Stimulated activated CD8-positive, alpha-beta memory T cell treated with anti-CD3 and anti-CD28 coated beads, Interleukin-2, amount 100 ng/mL, for 1 hour (primary cell): ENCODE results near the gene EXOC4.
"Not testable (repeated sequence)": the region's sequence is repeated elsewhere in the genome, so short reads cannot be mapped to it uniquely, and the experiment has no call there.

ENCODE experiments used
- DNase-seq, 2 donors: peaks; one replicate each; pipeline ENCODE4 v3.0.0-alpha.2; 2020; ENCODE audit warnings: low read depth in 2 of 2

Gene EXOC4

DNA sequence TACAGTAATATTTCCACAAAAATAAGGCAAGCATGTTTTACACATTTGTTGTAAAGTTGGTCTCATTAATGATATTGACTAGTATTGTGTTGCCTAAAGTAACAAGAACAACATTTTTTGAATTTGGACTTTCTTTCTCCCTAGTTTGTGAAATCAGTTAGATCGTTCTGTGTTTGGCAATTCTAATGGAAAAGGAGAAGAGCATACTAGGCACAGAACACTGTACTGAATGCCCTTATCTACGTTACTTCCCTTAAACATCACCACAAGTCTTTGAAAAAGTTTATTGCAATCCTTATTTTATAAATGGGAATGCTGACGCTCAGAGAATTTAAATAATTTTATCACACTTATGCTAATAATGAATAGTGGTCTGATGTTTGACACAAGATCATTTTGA is 372.2 kb downstream of the EXOC4 start:
- DNase-seq, result no peak

DNA sequence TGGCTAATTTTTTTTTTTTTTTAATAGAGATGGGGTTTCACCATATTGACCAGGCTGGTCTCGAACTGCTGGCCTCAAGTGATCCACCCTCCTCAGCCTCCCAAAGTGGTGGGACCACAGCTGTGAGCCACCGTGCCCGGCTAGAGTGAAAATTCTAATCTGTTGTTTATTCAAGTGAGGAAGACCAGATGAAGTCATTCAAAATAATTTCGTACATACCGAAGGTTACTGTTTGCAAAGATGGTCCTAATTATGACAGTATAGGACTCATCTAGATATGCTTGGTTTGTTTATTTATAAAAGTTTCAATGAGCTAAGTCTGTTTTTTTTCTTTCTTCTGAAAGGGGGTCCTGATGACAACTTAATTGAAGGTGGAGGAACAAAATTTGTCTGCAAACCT is 376.8 kb downstream of the EXOC4 start:
- DNase-seq, result no peak

DNA sequence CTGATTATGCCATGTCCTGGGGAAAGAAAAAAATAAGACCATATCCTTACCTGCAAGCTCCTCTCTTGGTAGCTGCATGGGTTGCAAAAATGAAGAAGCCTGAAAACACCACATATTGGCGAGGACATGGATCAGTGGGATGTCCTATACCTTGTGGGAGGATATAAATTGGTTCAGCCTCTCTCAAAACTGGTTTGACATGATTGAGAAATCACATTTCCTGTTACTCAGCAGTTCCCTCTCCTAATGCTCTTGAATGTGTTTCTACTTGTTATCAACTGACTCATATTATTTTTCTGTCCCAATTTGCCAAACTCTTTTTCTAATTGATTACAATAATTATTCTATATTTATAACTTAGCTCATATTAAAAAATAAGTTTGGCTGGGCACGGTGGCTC is 380.2 kb downstream of the EXOC4 start:
- no peak for DNase-seq

DNA sequence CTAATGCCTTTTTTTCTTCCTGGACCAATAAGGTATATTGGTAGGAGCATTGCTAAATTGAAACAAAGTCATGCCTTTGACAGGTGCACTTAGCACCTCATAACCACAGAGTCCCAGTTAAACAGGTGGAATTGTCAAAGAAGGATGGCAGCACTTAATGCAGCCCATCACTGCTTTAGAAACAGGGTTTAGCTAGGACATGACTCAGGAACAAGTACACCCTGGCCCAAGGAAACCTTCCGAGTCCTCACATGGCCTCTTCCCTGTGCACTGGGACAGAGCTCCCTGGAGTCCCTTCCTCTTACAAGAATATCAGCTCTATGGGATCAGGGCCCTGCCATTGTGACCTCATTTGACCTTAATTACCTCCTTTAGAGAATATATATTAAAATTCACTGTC is 382.7 kb downstream of the EXOC4 start:
- DNase-seq, result no peak

DNA sequence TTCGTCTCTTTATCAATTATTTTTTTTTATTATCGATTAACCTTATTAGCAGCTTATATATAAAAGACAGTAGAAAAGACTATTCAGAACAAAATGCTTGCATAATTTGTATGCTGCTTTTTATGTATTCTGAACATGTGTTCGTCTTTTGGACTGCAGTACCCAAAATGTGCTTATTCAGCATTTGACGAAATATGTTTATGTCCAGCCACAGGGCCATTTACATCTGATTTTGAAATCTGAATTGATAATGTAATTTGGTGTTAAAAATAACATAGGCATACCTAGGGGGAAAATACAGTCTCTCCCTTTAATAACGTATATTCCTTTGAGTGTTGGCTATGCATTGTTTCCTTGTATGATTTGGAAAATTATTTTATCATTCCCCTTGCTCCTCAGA is 386.0 kb downstream of the EXOC4 start:
- DNase-seq, result no peak

DNA sequence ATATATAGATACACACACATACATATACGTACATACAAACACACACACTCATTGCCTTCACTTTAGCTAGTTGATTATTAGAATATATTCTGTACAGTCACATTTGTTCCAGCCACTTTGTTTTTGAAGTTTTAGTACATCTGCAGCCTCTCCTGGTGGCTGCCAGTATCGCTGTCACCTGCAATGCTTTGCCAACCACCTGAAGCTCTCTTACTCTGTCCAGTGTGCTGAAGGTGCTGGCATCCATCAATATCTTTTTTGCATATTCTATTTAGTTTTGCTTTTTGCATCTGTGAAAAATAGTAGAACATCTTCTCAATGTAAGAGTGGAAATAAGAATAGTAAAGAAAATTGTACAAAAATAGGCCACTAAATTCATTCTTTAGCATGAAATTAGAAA is 388.6 kb downstream of the EXOC4 start:
- DNase-seq, result no peak

DNA sequence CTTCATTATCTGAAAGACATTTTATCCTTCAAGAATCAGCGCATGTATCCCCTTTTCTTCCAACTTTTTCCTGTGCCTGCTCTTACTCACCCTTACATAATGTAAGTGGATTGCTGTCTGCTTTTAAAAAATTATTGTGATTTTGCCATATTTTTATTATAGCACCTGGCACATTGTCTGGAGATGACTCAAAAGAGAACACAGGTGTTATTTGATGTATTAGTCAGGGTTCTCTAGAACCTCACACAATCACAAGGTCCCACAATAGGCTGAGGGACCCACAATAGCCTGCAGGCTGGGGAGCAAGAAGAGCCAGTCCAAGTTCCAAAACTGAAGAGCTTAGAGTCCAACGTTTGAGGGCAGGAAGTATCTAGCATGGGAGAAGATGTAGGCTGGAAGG is 390.0 kb downstream of the EXOC4 start:
- DNase-seq, result no peak

DNA sequence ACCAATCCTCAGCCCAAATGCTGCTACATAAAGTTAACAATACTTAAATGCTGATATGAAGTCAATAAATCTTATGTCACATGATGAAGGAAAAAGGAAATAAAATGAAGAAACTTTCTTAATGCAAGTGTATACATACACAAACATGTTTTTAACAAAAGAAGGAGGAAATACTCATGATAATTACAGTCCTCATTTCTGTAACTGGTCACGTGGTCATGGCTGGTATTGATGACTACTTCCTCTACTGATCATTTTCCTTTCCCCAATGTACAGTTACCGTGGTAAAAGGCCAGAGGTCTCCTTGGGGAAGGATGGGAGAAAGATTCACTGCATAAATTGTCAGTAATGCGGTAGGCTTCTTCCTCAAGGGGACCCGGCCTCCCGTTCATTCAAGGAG is 390.8 kb downstream of the EXOC4 start:
- not testable (repeated sequence) for DNase-seq

DNA sequence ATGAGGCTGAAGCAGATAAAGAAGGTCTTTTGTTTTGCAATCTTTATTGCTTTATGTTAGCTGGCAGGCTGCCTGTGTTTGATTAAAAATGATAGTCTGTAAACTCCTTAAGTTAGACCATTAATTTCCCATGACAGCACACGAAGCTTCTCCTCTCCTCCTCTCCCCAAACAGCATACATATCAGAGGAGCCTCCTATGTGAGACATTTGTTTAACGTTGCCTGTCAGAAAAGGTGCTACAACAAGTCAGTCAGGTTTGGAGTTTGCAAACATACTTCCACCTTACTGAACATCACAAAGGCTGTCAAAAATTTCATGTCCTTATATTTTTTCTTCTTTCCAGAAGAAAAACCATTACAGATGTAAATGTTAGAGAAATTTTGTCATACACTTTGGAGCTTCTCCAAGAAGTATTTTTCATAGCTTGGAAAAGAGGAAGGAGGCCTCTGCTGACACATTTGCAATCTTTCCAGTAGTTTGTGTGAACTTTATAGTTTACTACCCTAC is 393.1 kb downstream of the EXOC4 start:
- no peak for DNase-seq

DNA sequence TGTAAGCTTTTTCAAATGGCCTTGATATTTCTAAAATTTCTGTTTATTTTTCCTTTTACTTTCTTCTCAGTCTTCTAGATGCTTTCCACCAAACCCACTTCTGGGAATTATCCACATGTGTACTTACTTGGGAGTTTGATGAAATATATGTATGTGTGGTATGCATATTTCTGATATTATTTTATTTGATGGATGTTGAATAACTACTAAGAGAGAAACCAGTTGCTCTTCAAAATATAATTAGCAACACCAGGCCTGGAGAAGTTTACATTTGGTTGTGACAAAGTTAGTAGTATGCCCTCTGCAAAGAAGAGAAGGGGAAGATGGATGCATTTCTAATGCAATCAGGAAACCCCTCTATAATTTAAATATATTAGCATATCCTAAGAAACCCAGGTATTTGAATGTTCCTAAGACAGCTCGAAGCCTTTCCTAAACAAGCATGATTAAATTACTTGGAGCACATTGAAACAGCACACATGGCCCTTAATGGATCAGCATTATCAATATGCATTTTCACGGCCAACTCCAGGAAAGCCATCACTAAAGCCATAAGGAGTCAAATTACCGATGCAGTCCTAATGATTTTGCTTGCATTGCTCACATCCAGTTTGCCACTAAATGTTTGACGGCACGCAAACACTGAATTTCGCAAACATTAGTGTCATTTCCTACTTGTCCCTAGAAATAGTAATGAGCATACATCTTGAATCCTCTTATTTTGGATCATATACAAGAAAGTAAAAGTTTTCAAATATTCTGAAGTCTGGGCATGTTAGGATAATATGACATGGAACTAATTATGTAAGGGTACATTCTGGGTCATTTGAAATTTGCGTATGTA is 393.8 kb downstream of the EXOC4 start:
- DNase-seq, result no peak

DNA sequence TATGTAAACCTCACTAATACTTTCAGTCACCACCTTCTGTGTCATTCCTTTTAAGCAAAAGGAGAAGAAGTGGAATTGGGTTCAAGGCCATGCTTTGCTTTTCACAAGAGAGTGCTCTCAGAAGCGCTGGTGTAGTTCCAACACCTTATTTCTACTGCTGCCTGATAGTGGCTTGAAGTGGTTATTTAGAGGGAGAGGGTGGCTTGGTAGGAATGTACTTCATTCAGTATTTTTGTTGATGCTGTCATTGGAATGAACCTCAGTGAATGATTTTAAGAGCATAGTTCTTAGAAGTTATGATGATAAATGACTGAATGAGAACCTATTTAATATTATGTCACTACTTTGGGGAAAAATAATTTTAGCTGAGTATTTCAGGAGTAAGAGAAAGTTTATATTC is 396.7 kb downstream of the EXOC4 start:
- no peak for DNase-seq

DNA sequence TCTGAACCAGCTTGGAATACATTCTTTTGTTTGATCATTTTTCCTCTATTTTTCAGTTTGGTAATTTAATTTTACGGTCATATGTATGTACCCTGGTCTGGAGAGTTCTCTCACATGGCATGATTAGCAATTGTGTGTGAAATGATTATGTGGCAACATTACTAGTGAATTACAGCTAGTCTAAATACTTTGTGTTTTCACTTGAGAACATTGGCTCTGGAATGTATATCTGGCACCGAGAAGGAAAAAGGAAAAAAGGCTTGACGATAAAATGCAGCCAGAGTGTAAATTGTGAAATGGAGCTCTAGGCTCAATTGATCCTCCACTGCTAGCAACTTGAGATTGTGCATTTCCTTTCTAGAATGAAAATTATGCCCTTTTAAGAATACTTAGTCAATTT is 397.2 kb downstream of the EXOC4 start:
- DNase-seq, result no peak

DNA sequence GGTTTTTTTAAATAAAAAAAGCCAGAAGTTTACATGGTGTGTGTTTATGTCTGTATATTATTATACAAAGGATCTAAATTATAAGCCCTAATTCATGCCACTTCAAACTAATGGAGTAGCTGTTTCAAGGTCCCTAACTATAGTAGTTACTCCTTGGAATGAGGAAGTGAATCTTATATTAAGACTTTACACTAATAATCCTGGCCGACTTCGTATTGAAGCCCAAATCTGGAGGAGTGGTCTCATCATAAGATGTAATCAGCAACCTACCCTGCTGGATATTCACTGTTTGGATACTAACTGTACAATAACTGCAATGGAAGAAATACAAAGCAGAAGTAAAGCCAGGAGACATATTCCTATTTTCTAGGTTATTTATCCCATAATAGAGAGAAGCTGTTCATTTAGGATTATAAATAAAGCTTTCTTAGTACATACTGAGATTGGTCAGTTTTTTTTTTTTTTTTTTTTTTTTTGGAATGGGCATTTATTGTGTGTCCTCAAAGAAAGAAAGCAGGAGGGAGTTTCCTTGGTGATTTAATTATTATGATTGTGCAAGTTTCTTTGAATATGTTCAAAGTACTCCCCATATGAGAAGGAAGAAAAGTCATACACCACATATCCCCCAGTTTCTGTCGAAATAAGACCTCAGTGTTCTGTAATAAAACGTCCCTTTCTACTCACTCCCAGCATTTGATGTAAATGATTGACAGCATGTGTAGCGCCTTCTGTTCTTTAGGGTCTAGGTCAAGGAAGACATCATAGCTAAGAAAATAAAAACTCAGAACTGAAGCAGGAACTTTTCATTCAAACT is 397.8 kb downstream of the EXOC4 start:
- no peak for DNase-seq

DNA sequence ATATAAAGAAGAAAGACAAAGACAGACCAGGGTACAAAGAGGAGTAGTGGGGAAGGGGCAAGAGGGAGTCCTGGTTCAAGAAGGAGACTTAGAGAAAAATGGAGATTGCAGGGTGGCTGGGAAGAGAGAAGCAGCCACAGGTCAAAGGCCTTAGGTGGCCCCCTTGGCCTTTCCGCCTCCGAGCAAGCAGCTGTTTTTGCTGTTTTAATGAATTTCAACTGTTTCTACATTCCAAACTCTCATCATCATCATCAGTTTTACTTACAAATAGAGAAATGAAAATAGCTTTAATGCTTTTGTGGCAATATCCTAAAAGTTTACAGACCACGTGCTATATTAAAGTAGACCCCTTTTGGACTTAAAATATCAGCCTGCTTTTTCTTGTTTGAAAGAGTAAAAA is 399.7 kb downstream of the EXOC4 start:
- DNase-seq, result no peak

DNA sequence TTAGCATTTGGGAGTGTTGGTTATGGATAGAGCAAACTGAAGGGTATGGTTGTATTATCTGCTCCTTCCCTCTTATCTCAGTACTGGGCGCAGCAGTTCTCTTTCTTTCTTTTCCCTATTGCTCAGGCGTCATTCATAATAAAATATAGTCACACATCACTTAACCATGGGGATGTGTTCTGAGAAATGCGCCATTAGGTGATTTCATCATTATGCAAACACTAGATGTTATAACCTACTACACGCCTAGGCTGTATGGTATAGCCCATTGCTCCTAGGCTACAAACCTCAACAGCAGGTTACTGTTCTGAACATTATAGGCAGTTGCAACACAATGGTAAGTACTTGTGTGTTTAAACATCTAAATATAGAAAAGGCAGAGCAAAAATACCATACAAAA is 401.7 kb downstream of the EXOC4 start:
- no peak for DNase-seq

DNA sequence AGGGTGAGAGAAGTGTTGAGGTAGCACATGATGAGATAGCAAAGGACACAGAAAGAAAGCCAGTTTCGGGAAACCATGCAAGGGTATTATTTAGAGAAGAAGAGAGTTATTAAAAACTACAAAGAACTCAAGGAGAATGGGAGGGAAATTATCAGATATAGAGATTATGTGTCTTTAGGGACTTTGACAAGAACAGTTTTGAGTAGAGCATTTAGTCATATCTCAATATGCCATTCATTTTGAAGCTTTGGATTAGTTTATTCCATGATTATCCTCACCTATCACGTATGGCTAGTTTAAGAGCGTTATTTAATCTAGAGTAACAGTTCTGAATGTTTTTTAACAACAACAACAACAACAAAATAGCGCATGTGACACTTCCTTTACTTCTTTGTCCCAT is 409.4 kb downstream of the EXOC4 start:
- DNase-seq, result no peak

DNA sequence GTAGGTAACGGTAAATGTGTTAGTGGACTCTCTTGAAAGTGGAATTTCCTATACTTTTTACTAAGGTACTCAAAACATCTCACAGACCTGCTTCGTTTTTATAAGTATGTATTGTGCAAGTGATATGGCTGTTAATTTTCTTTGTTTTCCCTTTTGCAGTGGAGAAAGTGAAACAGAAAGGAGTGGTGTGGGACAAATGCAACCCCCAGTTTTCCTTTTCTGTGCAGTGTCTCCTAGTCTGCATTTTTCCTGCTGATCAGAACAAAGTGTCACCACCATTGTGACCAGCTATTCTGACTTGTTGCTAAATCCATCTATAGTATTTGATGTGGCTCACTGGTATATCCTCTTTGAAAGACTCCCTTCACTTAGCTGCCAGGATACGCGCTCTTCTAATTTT is 410.0 kb downstream of the EXOC4 start:
- DNase-seq, result no peak

DNA sequence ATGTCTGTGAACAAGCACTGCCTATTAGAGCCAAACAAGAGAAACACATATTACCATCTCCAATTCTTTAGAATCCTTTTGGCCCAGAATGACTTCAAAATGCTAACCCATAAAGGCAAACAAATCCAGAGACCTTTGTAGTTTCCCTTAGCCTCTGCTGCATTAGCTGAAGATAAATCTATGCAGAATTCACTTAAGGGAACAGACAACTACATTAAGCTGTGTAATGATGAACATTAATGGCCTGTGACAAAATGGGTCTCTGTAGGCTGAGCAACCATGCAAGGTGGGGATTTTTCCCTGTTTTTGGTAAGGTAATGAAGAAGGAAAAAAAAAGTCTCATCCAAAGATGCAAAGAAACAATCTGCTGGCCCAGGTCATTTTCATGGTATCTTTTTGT is 411.6 kb downstream of the EXOC4 start:
- no peak for DNase-seq

DNA sequence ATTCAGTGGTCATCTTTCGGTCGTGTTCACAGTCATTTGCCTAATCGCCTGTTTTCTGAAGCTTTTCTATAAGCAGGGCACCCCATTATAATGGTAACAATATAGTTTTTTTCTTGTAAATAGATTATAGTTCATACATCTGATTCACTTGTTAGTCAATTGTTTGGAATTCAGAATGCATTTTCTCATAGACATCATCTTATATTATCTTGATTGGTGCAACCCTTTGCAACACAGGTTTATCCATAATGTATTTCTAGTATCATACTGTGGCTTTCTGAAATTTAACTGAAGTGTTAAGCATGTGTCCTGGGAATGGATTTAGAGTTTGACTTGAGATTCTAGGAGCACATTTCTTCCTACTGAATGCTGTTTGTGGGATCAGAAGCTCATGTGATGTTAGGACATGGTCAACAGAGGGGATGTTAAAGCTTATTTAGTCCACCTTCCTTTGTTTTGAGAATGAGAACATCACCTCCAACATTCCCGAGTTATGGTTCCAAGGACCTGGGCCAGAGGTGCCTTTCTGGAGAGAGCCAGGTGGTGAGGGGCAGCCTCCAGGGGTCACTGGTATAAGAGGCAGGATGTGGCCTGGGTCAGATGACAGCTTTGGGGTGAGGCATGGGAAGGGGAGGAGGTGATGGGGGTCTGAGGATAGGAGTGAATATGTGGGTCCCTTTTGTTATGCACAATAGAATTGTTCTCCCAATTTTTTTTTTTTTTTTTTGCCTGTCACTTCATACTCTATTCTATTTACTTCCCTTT is 415.6 kb downstream of the EXOC4 start:
- no peak for DNase-seq

DNA sequence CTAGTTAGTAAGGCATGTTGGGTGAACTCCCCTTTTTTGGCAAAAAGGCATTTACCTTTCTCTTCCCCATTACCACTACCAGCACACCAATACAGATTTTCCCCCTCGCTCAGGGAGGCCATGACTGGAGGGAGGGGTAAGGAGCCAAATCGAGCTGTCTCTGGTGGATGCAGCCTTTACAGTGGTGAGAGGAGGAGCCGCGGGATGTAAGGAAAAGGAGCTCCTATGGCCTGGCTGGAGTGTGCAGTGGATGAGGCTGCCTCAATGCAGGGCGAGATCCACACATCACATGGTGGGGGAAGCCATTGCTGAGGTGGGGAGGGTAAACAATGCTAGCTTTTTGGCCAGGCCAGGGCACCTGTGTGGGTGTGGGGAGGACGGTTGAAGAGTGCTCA is 416.2 kb downstream of the EXOC4 start:
- DNase-seq, result no peak

DNA sequence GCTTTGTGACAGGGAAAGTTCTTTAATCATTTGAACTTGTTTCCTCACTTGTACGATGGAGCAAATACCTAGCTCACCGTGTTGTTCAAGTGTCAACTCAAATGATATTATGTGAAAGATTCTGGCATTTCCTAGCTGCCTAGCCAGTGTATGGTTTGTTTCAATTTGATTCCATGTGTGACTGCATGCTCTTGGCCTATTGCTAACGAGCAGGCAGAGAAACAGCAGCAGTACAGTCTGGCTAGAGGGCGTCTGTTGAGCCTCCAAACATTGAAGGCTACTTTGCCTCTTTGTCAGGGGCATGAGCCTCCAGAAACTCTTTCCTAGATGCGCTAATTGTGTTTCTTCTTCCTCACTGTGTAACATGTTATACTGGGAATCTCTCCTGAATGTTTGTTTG is 417.4 kb downstream of the EXOC4 start:
- no peak for DNase-seq

DNA sequence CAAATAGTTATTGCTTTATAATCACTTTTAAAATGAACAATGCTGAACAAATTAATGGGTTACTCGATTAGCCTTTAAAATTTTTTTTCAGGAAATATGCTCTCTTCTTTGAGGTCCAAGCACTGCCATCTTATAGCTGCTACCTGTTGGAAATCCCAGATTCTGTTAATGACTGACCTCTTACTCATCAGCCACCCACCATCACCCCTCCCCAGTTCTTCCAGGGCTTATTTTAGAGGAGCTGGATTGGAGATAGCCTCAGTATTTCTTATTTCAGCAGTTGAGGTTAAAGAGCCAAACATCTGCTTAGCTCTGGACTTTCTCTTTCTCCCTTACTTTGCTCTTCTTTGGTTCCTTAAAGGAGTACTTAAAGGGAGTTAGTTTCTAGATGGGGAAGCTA is 420.0 kb downstream of the EXOC4 start:
- DNase-seq, result no peak
